HepG2 (cell line): Measurements from ENCODE around the gene PPP2R5E. TPM values are rescaled to one million over a fixed set of nuclear protein-coding genes. Genes with fewer than 3 reads are reported as not detected.

Experiments
- ATF4 ChIP-seq, 2 experiments: fragments of 450-650 bp in 1 of 2; sonication (generic) in 1 of 2; formaldehyde crosslinking; IDR thresholded peaks; 2 replicates each; pipeline versions ENCODE4 v1.5.0 to v1.8.0; 2020 to 2022; ENCODE audit warnings: mild to moderate bottlenecking in 1 of 2, missing genetic modification reagents in 1 of 2
- ATF7 ChIP-seq, 2 experiments: fragments of 450-650 bp in 1 of 2; sonication (generic) in 1 of 2; formaldehyde crosslinking in 1 of 2; IDR thresholded peaks; 2 replicates each; pipeline versions ENCODE4 v1.4.0 to v1.6.1; 2016 to 2020; ENCODE audit warnings: antibody characterized with exemption in 1 of 2, mild to moderate bottlenecking in 1 of 2, missing genetic modification reagents in 1 of 2
- BRD4 ChIP-seq: sonication (generic); formaldehyde crosslinking; IDR thresholded peaks from 2 replicates; pipeline ENCODE4 v1.4.0; 2020; ENCODE audit warnings: missing genetic modification reagents
- CENPT ChIP-seq: sonication (generic); formaldehyde crosslinking; IDR thresholded peaks from 2 replicates; pipeline ENCODE4 v1.8.0; 2022; ENCODE audit warnings: low read depth, mild to moderate bottlenecking, moderate library complexity, missing genetic modification reagents
- FOXC1 ChIP-seq: sonication (generic); formaldehyde crosslinking; IDR thresholded peaks from 2 replicates; pipeline ENCODE4 v1.8.0; 2022; ENCODE audit warnings: mild to moderate bottlenecking, missing genetic modification reagents, borderline replicate concordance
- FOXK1 ChIP-seq: sonication (generic); formaldehyde crosslinking; IDR thresholded peaks from 2 replicates; pipeline ENCODE4 v1.4.0; 2020; ENCODE audit warnings: low read depth, missing genetic modification reagents, borderline replicate concordance
- FUBP1 ChIP-seq: sonication (generic); formaldehyde crosslinking; IDR thresholded peaks from 2 replicates; pipeline ENCODE4 v1.5.1; 2020; ENCODE audit warnings: missing genetic modification reagents, mild to moderate bottlenecking, borderline replicate concordance
- HNRNPK ChIP-seq: fragments of 200-400 bp; formaldehyde crosslinking; IDR thresholded peaks from 2 replicates; pipeline ENCODE4 v1.6.1; 2018; ENCODE audit warnings: low read length, low read depth, moderate library complexity, mild to moderate bottlenecking; ENCODE audit not compliant: poor library complexity, severe bottlenecking
- HOXA3 ChIP-seq: sonication (generic); formaldehyde crosslinking; IDR thresholded peaks from 2 replicates; pipeline ENCODE4 v1.5.0; 2020; ENCODE audit warnings: missing genetic modification reagents
- JUND ChIP-seq: sonication (generic); formaldehyde crosslinking; IDR thresholded peaks from 2 replicates; pipeline ENCODE4 v1.8.0; 2022; ENCODE audit warnings: mild to moderate bottlenecking, missing genetic modification reagents
- KMT2A ChIP-seq: sonication (generic); formaldehyde crosslinking; IDR thresholded peaks from 2 replicates; pipeline ENCODE4 v1.4.0; 2020; ENCODE audit warnings: missing genetic modification reagents
- MATR3 ChIP-seq: sonication (generic); formaldehyde crosslinking; IDR thresholded peaks from 2 replicates; pipeline ENCODE4 v1.4.0; 2020; ENCODE audit warnings: missing genetic modification reagents
- MYC ChIP-seq: sonication (generic); formaldehyde crosslinking; IDR thresholded peaks from 2 replicates; pipeline ENCODE4 v1.9.0; 2021; ENCODE audit warnings: missing genetic modification reagents, borderline replicate concordance
- PCBP2 ChIP-seq: fragments of 200-400 bp; formaldehyde crosslinking; optimal IDR thresholded peaks from 2 replicates; pipeline ENCODE3; 2018; ENCODE audit warnings: low read length, low read depth; ENCODE audit not compliant: poor library complexity, severe bottlenecking
- POLR2AphosphoS5 ChIP-seq: IDR thresholded peaks from 2 replicates; pipeline ENCODE4 v1.6.1; 2012; ENCODE audit warnings: low read depth, low read length
- PREB ChIP-seq: sonication (generic); formaldehyde crosslinking; IDR thresholded peaks from 2 replicates; pipeline ENCODE4 v1.4.0; 2020; ENCODE audit warnings: missing genetic modification reagents
- SMYD3 ChIP-seq: sonication (generic); formaldehyde crosslinking; IDR thresholded peaks from 2 replicates; pipeline ENCODE4 v1.8.1; 2023; ENCODE audit warnings: mild to moderate bottlenecking, missing genetic modification reagents
- SP1 ChIP-seq, 2 experiments: fragments of 450-650 bp in 1 of 2; sonication (generic) in 1 of 2; formaldehyde crosslinking in 1 of 2; IDR thresholded peaks; 2 replicates each; pipeline versions ENCODE4 v1.4.0 to v1.6.1; 2016 to 2020; ENCODE audit warnings: missing genetic modification reagents in 1 of 2
- TCF12 ChIP-seq, 2 experiments: fragments of 450-650 bp in 1 of 2; sonication (generic) in 1 of 2; formaldehyde crosslinking in 1 of 2; IDR thresholded peaks; 2 replicates each; pipeline versions ENCODE4 v1.6.1 to v1.8.0; 2017 to 2022; ENCODE audit warnings: antibody characterized with exemption in 1 of 2, mild to moderate bottlenecking in 1 of 2, missing genetic modification reagents in 1 of 2, moderate library complexity in 1 of 2
- TCF7 ChIP-seq: sonication (generic); IDR thresholded peaks from 2 replicates; pipeline ENCODE4 v1.6.1; 2016; ENCODE audit warnings: antibody characterized with exemption, low read depth
- THAP11 ChIP-seq: IDR thresholded peaks from 2 replicates; pipeline ENCODE4 v1.6.1; 2016; ENCODE audit warnings: missing biosample characterization, missing genetic modification reagents
- ZNF275 ChIP-seq: sonication (generic); formaldehyde crosslinking; IDR thresholded peaks from 2 replicates; pipeline ENCODE4 v1.8.0; 2022; ENCODE audit warnings: missing genetic modification reagents, mild to moderate bottlenecking, inconsistent platforms, borderline replicate concordance
- ZNF772 ChIP-seq: sonication (generic); formaldehyde crosslinking; IDR thresholded peaks from 2 replicates; pipeline ENCODE4 v1.5.0; 2020; ENCODE audit warnings: mild to moderate bottlenecking, missing genetic modification reagents
- ZSCAN30 ChIP-seq: sonication (generic); formaldehyde crosslinking; IDR thresholded peaks from 2 replicates; pipeline ENCODE4 v1.5.0; 2020; ENCODE audit warnings: mild to moderate bottlenecking, missing genetic modification reagents
- polyA plus RNA-seq, 8 experiments: library from polyadenylated mRNA; depleted of rRNA in 3 of 8; stranded (reverse) in 7 of 8; unstranded in 1 of 8; fragments of >200 nt; fragmentation: Illumina TruSeq in 4 of 8; extraction: Trizol in 4 of 8; gene quantifications; 2 replicates each; pipeline versions ENCODE4 v1.2.1 to v1.2.3, GENCODE V29; 2011 to 2016; ENCODE audit warnings: low read depth in 4 of 8, missing spikeins in 1 of 8, mixed read lengths in 1 of 8; ENCODE audit not compliant: insufficient read depth in 1 of 8
- total RNA-seq, 5 experiments: library from RNA; depleted of rRNA; stranded (reverse); fragments of >200 nt; fragmentation: Illumina TruSeq; extraction: Trizol; gene quantifications; 2 replicates each; pipeline ENCODE4 v1.2.3, GENCODE V29; 2016; ENCODE audit warnings: low read depth in 1 of 5

Gene PPP2R5E
- total and polyA plus RNA-seq, 2 of the 13 experiments (the other 11 are each of a cell fraction or from before 2014, with no cell fraction given): 8.9 to 11.0 TPM

GRCh38 chr14:63543000-63543825 lies at the start of gene PPP2R5E (continued):
- TF ChIP-seq ATF7 (IDR thresholded peaks at IDR 0.05) (no peak), ATF7 (CRISPR knock-in tag; IDR thresholded peaks at IDR 0.05) (no peak), MATR3 (CRISPR knock-in tag) (no peak), HOXA3 (CRISPR knock-in tag) (0 out of 2 replicates have a peak, but pooled peaks have one; percentile 11), SP1 (IDR thresholded peaks at IDR 0.05) (no peak), SP1 (CRISPR knock-in tag; IDR thresholded peaks at IDR 0.05) (peak; percentile 71), FOXC1 (CRISPR knock-in tag) (no peak; the same call in 1 of the 2 replicates), SMYD3 (CRISPR knock-in tag) (no peak; the same call in 1 of the 2 replicates), JUND (no peak), BRD4 (CRISPR knock-in tag) (0 out of 2 replicates have a peak, but pooled peaks have one; percentile 37), TCF7 (peak; percentile 20; the same call in 1 of the 2 replicates), HNRNPK (peak; percentile 90), PREB (CRISPR knock-in tag) (no peak), FOXK1 (CRISPR knock-in tag) (peak; percentile 55; the same call in 1 of the 2 replicates), PCBP2 (no peak), TCF12 (IDR thresholded peaks at IDR 0.05) (no peak), TCF12 (CRISPR knock-in tag; IDR thresholded peaks at IDR 0.05) (no peak), ZNF275 (CRISPR knock-in tag) (no peak; the same call in 1 of the 2 replicates), CENPT (no peak), THAP11 (CRISPR knock-in tag) (peak; percentile 85), FUBP1 (CRISPR knock-in tag) (no peak), ZNF772 (CRISPR knock-in tag) (peak; percentile 64; the same call in 1 of the 2 replicates), ZSCAN30 (CRISPR knock-in tag) (no peak), ATF4 (CRISPR knock-in tag; IDR thresholded peaks at IDR 0.05) (peak in 1 of 2 experiments; percentile 35; a peak in 1 of 4 replicates), POLR2AphosphoS5 (peak; percentile 84), KMT2A (CRISPR knock-in tag) (peak; percentile 95), MYC (peak; percentile 51; the same call in 1 of the 2 replicates)
